GM12874 (cell line): ENCODE results near the gene NOL4L.

Experiments
- CTCF ChIP-seq: IDR thresholded peaks from 2 replicates; pipeline ENCODE4 v1.5.1; 2011; ENCODE audit warnings: low read depth, mild to moderate bottlenecking, control low read depth, low read length, moderate library complexity; ENCODE audit not compliant: insufficient read depth

Gene NOL4L

GRCh38 chr20:32621071-32621890 lies 36.1 kb upstream of the NOL4L start:
- TF ChIP-seq CTCF: no peak

GRCh38 chr20:32619586-32619985 lies 34.5 kb upstream of the NOL4L start:
- no peak for TF ChIP-seq CTCF

GRCh38 chr20:32614772-32615171 lies 29.6 kb upstream of the NOL4L start:
- TF ChIP-seq CTCF: no peak

GRCh38 chr20:32614303-32614702 lies 29.2 kb upstream of the NOL4L start:
- no peak for TF ChIP-seq CTCF

- TF ChIP-seq CTCF: no peak
Observed at GRCh38 chr20:32613192-32614053, 28.3 kb upstream of the NOL4L start.

- no peak for TF ChIP-seq CTCF
Observed at GRCh38 chr20:32612351-32613191, 27.4 kb upstream of the NOL4L start.

GRCh38 chr20:32611868-32612267 lies 26.7 kb upstream of the NOL4L start:
- no peak for TF ChIP-seq CTCF
